LHCN-M2 (cell line): ENCODE results near the gene RPUSD2. TPM values are rescaled to one million over a fixed set of nuclear protein-coding genes. Genes with fewer than 3 reads are reported as not detected.

ENCODE experiments used
- DNase-seq: peaks from one replicate; pipeline ENCODE4 v3.0.0-alpha.2; 2012; ENCODE audit warnings: low read depth
- total RNA-seq: library from RNA; depleted of rRNA; stranded (reverse); fragments of >200 nt; gene quantifications from 2 replicates; pipeline ENCODE4 v1.2.3, GENCODE V29; 2014; rRNA removed

Gene RPUSD2
- total RNA-seq, 1 experiment from 2014 or later = 11.5 TPM

DNA sequence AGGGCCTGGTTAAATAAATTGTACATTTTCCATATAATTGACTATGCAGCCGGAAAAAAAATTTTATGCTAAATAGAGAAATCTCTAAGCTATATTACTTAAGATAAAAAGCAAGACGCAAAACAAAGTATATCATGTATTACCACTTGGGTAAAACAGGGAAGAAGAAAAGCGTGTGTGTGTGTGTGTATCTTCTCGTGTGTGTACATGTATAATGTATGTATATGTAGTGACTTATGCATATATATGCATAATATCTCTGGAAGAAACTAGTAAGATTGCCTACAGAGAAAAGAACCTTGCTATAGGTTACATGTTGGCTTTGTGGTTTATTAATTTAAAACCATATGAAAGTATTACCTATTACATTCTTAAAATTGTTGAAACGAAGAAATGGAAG, 44.0 kb downstream of the RPUSD2 start:
- DNase-seq = no peak

DNA sequence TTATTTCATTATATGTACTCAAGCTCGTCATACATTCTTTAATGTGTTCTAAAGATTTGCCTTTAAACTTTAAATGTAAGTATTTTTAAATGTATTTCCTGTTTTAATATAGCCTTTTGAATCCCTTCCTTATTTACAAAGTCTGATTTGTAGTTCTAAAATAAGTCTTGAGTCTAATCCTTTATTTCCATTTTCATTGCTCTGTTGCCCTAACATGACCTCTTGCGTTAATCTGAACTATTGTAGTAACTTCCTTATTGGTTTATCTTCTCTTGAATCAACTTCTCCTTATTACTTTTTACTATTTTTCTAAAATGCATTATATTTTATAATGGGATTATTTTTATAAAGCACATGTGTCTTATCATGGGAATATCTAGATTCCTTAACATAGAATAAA, 48.9 kb downstream of the RPUSD2 start:
- DNase-seq = no peak

DNA sequence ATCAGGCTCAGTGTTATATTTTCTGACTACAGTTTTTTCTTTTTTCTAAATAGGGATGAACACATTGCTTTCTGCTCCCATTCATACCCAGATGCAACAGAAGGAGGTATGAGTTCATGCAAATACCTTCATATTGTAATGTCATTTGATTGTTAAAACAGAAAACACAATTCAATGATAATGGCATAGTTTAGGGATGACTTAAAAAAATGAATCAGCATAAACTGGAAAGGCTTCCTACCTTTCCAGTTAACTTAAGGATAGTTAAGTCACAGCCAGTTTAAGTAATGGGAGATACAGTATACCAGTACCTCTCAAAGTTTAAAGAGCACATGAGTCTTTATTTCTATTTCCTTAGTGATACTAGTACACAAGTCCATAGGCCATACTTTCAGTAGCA, 49.8 kb downstream of the RPUSD2 start:
- DNase-seq = no peak

DNA sequence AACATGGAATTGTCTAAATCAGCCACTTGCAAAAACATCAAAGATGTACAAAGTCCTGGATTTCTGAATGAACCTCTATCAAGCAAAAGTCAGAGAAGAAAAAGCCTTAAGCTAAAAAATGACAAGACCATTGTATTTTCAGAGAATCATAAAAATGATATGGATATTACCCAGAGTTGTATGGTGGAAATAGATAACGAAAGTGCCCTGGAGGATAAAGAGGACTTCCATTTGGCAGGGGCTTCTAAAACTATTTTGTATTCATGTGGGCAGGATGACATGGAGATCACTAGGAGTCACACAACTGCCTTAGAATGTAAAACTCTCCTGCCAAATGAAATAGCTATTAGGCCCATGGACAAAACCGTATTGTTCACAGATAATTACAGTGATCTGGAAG, 54.3 kb downstream of the RPUSD2 start:
- no peak for DNase-seq

Other genes starting within 250 kb of the RPUSD2 start
- gene INAFM2, start 245.6 kb upstream of the RPUSD2 start, total RNA-seq = 16.4 and 19.7 TPM in 2 replicates
- gene CCDC9B, start 228.4 kb upstream of the RPUSD2 start, total RNA-seq = 9.8 and 12.1 TPM in 2 replicates
- not detected in 2 replicates for gene PHGR1, start 218.3 kb upstream of the RPUSD2 start, total RNA-seq
- gene DISP2, start 211.1 kb upstream of the RPUSD2 start, total RNA-seq = 1.2 and 1.3 TPM in 2 replicates
- 121 and 125 TPM in 2 replicates for gene KNSTRN, start 186.6 kb upstream of the RPUSD2 start, total RNA-seq
- gene IVD, start 163.5 kb upstream of the RPUSD2 start, total RNA-seq = 26.2 and 32.3 TPM in 2 replicates
- gene BAHD1, start 128.3 kb upstream of the RPUSD2 start, total RNA-seq = 8.3 TPM in 2 replicates
- 27.9 and 30.1 TPM in 2 replicates for gene CHST14, start 98.3 kb upstream of the RPUSD2 start, total RNA-seq
- 12.9 and 14.1 TPM in 2 replicates for gene CCDC32, start 4.3 kb upstream of the RPUSD2 start, total RNA-seq
- gene KNL1, start 24.9 kb downstream of the RPUSD2 start, total RNA-seq = 63.7 and 65.0 TPM in 2 replicates
- gene RAD51, start 125.9 kb downstream of the RPUSD2 start, total RNA-seq = 14.0 and 16.2 TPM in 2 replicates
- gene RMDN3, start 186.0 kb downstream of the RPUSD2 start, total RNA-seq = 16.1 and 16.7 TPM in 2 replicates
- 4.2 and 4.7 TPM in 2 replicates for gene GCHFR, start 194.8 kb downstream of the RPUSD2 start, total RNA-seq
- not detected in 2 replicates for gene C15orf62, start 200.7 kb downstream of the RPUSD2 start, total RNA-seq
- 30.1 and 46.4 TPM in 2 replicates for gene ZFYVE19, start 237.8 kb downstream of the RPUSD2 start, total RNA-seq
- 37.0 and 44.4 TPM in 2 replicates for gene DNAJC17, start 238.2 kb downstream of the RPUSD2 start, total RNA-seq